Spinal cord (tissue), 10 donors: ENCODE data around the gene CUX1. TPM values are rescaled to one million over a fixed set of nuclear protein-coding genes. Genes with fewer than 3 reads are reported as not detected.
"Not testable (repeated sequence)": the region's sequence is repeated elsewhere in the genome, so short reads cannot be mapped to it uniquely, and the experiment has no call there.

Experiments
- DNase-seq, 6 donors: peaks; one replicate each; pipeline versions ENCODE4 v3.0.0 to v3.0.0-alpha.2; 2013 to 2015; ENCODE audit warnings: low spot score in 6 of 6, low read depth in 4 of 6
- H3K27ac ChIP-seq: one replicate; pipeline ENCODE4 v1.5.1; 2013; ENCODE audit warnings: low read depth, low read length, control low read depth
- H3K27me3 ChIP-seq: one replicate; pipeline ENCODE4 v1.6.1; 2013; ENCODE audit warnings: low read length; ENCODE audit not compliant: control insufficient read depth, insufficient read depth
- H3K36me3 ChIP-seq: one replicate; pipeline ENCODE4 v1.6.1; 2013; ENCODE audit warnings: low read length; ENCODE audit not compliant: control insufficient read depth, insufficient read depth
- H3K4me1 ChIP-seq: one replicate; pipeline ENCODE4 v1.6.1; 2013; ENCODE audit warnings: low read length; ENCODE audit not compliant: control insufficient read depth, insufficient read depth
- H3K4me3 ChIP-seq: one replicate; pipeline ENCODE4 v1.5.1; 2013; ENCODE audit warnings: low read depth, low read length, control low read depth
- H3K9me3 ChIP-seq: one replicate; pipeline ENCODE4 v1.6.1; 2013; ENCODE audit warnings: low read length; ENCODE audit not compliant: control insufficient read depth, insufficient read depth
- WGBS: methylation state at CpG from one replicate; pipeline ENCODE4 v1.1.5; 2013; ENCODE audit warnings: missing lambda C conversion rate; ENCODE audit not compliant: insufficient coverage; 5-methylcytosine and 5-hydroxymethylcytosine counted together
- polyA plus RNA-seq, 2 donors: library from polyadenylated mRNA; unstranded; fragments of 120-200 nt; gene quantifications; one replicate each; pipeline ENCODE4 v1.2.1, GENCODE V29; 2013; ENCODE audit not compliant: insufficient read length in 2 of 2
- total RNA-seq, 2 donors: library from RNA; depleted of rRNA in 1 of 2; stranded (reverse); fragments of 120-200 nt in 1 of 2; fragments of >200 nt in 1 of 2; gene quantifications; one replicate each; pipeline versions ENCODE4 v1.2.3 to v1.2.4, GENCODE V29; 2013 to 2014
- donor health status: healthy.

CUX1 gene
- total and polyA plus RNA-seq, 4 donors = 45.1 to 111 (median 76.1) TPM

- Histone ChIP-seq H3K4me3 (no peak overlapping the region), H3K27me3 (no peaks in the 10 kb centered on the region), H3K36me3 (peaks cover 4% of the 10 kb centered on the region), H3K27ac (no peak overlapping the region), H3K9me3 (no peaks in the 10 kb centered on the region), H3K4me1 (peaks cover 15% of the 10 kb centered on the region)
- 96% methylated on average over 9 of the region's 12 CpGs for WGBS
- no peak for DNase-seq
These were observed 49.8 kb downstream of the CUX1 start for GRCh38 chr7:101867265-101867664.

GRCh38 chr7:101867681-101868080 is 50.3 kb downstream of the CUX1 start:
- H3K4me3 ChIP-seq, H3K27me3 ChIP-seq, H3K27ac ChIP-seq, H3K36me3 ChIP-seq, DNase-seq, H3K9me3 ChIP-seq: not testable (repeated sequence)
- 100% methylated on average over 1 of the region's 6 CpGs for WGBS
- H3K4me1 ChIP-seq = peaks cover 15% of the 10 kb centered on the region

- Histone ChIP-seq H3K36me3 (peaks cover 4% of the 10 kb centered on the region), H3K9me3 (no peaks in the 10 kb centered on the region), H3K27me3 (no peaks in the 10 kb centered on the region), H3K4me3 (no peak overlapping the region), H3K27ac (no peak overlapping the region), H3K4me1 (peaks cover 15% of the 10 kb centered on the region)
- no peak for DNase-seq
- 78% methylated on average over 11 of the region's 11 CpGs for WGBS
These were observed 50.9 kb downstream of the CUX1 start for GRCh38 chr7:101868191-101868950.

- H3K4me1 ChIP-seq = peaks cover 18% of the 10 kb centered on the region
These were observed 51.8 kb downstream of the CUX1 start for GRCh38 chr7:101869026-101869900.

GRCh38 chr7:101869901-101870290 is 52.5 kb downstream of the CUX1 start:
- no peak overlapping the region for H3K27ac ChIP-seq

More at GRCh38 chr7:101869026-101869900, 51.8 kb downstream of the CUX1 start:
- no peak for DNase-seq
- H3K27me3 ChIP-seq = no peaks in the 10 kb centered on the region
- no peak overlapping the region for H3K27ac ChIP-seq
- 72% methylated on average over 37 of the region's 38 CpGs for WGBS
- no peak overlapping the region for H3K4me3 ChIP-seq
- peaks cover 4% of the 10 kb centered on the region for H3K36me3 ChIP-seq
- no peaks in the 10 kb centered on the region for H3K9me3 ChIP-seq

GRCh38 chr7:101870361-101871062 is 53.1 kb downstream of the CUX1 start:
- peaks cover 22% of the 10 kb centered on the region for H3K4me1 ChIP-seq
- H3K9me3 ChIP-seq = no peaks in the 10 kb centered on the region
- DNase-seq = no peak
- no peak overlapping the region for H3K4me3 ChIP-seq
- WGBS = 85% methylated on average over 7 of the region's 12 CpGs
- H3K36me3 ChIP-seq = peaks cover 4% of the 10 kb centered on the region
- H3K27me3 ChIP-seq = no peaks in the 10 kb centered on the region
- H3K27ac ChIP-seq = no peak overlapping the region

More at GRCh38 chr7:101869901-101870290, 52.5 kb downstream of the CUX1 start:
- H3K4me3 ChIP-seq = no peak overlapping the region
- WGBS = 63% methylated on average over 6 of the region's 7 CpGs
- H3K36me3 ChIP-seq = peaks cover 4% of the 10 kb centered on the region
- H3K9me3 ChIP-seq = no peaks in the 10 kb centered on the region
- peaks cover 24% of the 10 kb centered on the region for H3K4me1 ChIP-seq
- H3K27me3 ChIP-seq = no peaks in the 10 kb centered on the region
- no peak for DNase-seq

GRCh38 chr7:101871351-101871750 is 53.9 kb downstream of the CUX1 start:
- no peaks in the 10 kb centered on the region for H3K9me3 ChIP-seq
- H3K27ac ChIP-seq = no peak overlapping the region
- WGBS = 95% methylated on average over 9 of the region's 9 CpGs
- peaks cover 4% of the 10 kb centered on the region for H3K36me3 ChIP-seq
- no peaks in the 10 kb centered on the region for H3K27me3 ChIP-seq
- no peak overlapping the region for H3K4me3 ChIP-seq
- DNase-seq = no peak
- H3K4me1 ChIP-seq = peaks cover 22% of the 10 kb centered on the region

- H3K27ac ChIP-seq = no peak overlapping the region
- H3K4me1 ChIP-seq = peaks cover 20% of the 10 kb centered on the region
- peak in 1 of 6 donors; percentile 37 for DNase-seq
- WGBS = 0% methylated on average over 2 of the region's 5 CpGs
- no peaks in the 10 kb centered on the region for H3K9me3 ChIP-seq
- no peaks in the 10 kb centered on the region for H3K36me3 ChIP-seq
- no peaks in the 10 kb centered on the region for H3K27me3 ChIP-seq
- no peak overlapping the region for H3K4me3 ChIP-seq
These were observed 56.6 kb downstream of the CUX1 start for GRCh38 chr7:101874028-101874427.

- WGBS = 82% methylated on average over 7 of the region's 11 CpGs
- Histone ChIP-seq H3K9me3 (no peaks in the 10 kb centered on the region), H3K4me3 (no peak overlapping the region), H3K27ac (no peak overlapping the region), H3K36me3 (no peaks in the 10 kb centered on the region), H3K27me3 (no peaks in the 10 kb centered on the region), H3K4me1 (peaks cover 18% of the 10 kb centered on the region)
- DNase-seq = no peak
These were observed 57.9 kb downstream of the CUX1 start for GRCh38 chr7:101875283-101875846.
